Neural progenitor cell (in vitro differentiated cells): ENCODE data around the gene PRDM11. TPM values are rescaled to one million over a fixed set of nuclear protein-coding genes. Genes with fewer than 3 reads are reported as not detected.

Experiments
- DNase-seq: peaks from one replicate; pipeline ENCODE4 v3.0.0-alpha.2; 2016; ENCODE audit warnings: low spot score
- H2AFZ ChIP-seq: fragments of 200-600 bp; sonication (generic); replicated peaks from 2 replicates; pipeline ENCODE4 v1.6.1; 2016; ENCODE audit warnings: antibody characterized with exemption
- H3F3A ChIP-seq: fragments of 200-600 bp; sonication (generic); 2 replicates; pipeline ENCODE4 v1.6.1; 2016; ENCODE audit warnings: antibody characterized with exemption, low read depth
- H3K27ac ChIP-seq: fragments of 200-600 bp; sonication (generic); 2 replicates; pipeline ENCODE4 v1.5.1; 2016; ENCODE audit warnings: mild to moderate bottlenecking
- H3K27me3 ChIP-seq: fragments of 200-600 bp; sonication (generic); 2 replicates; pipeline ENCODE4 v1.6.1; 2016; ENCODE audit warnings: mild to moderate bottlenecking, moderate library complexity
- H3K36me3 ChIP-seq: fragments of 200-600 bp; sonication (generic); 2 replicates; pipeline ENCODE4 v1.5.1; 2016
- H3K4me1 ChIP-seq: fragments of 200-600 bp; sonication (generic); 2 replicates; pipeline ENCODE4 v1.6.1; 2016; ENCODE audit warnings: mixed run types
- H3K4me2 ChIP-seq: fragments of 200-600 bp; sonication (generic); 2 replicates; pipeline ENCODE4 v1.6.1; 2016
- H3K4me3 ChIP-seq: fragments of 200-600 bp; sonication (generic); 2 replicates; pipeline ENCODE4 v1.5.1; 2016
- H3K79me2 ChIP-seq: fragments of 200-600 bp; sonication (generic); 2 replicates; pipeline ENCODE4 v1.6.1; 2016; ENCODE audit warnings: low read depth
- H3K9ac ChIP-seq: fragments of 200-600 bp; sonication (generic); 2 replicates; pipeline ENCODE4 v1.6.1; 2016
- H3K9me3 ChIP-seq: fragments of 200-600 bp; sonication (generic); 2 replicates; pipeline ENCODE4 v1.5.1; 2016; ENCODE audit warnings: low read depth
- H4K20me1 ChIP-seq: fragments of 200-600 bp; sonication (generic); 2 replicates; pipeline ENCODE4 v1.6.1; 2016; ENCODE audit warnings: low read depth
- H3K27ac Mint-ChIP-seq: 3 replicates; pipeline ENCODE4 v1.8.0; 2021; ENCODE audit warnings: mixed read lengths
- H3K27me3 Mint-ChIP-seq: 2 replicates; pipeline ENCODE4 v1.8.0; 2022; ENCODE audit warnings: low read depth, mild to moderate bottlenecking, inconsistent platforms, moderate library complexity, mixed read lengths; ENCODE audit not compliant: insufficient read depth
- H3K36me3 Mint-ChIP-seq: 3 replicates; pipeline ENCODE4 v1.8.0; 2021; ENCODE audit warnings: mixed read lengths
- H3K4me1 Mint-ChIP-seq: 3 replicates; pipeline ENCODE4 v1.8.0; 2021; ENCODE audit warnings: mixed read lengths
- H3K4me3 Mint-ChIP-seq: 3 replicates; pipeline ENCODE4 v1.8.0; 2021; ENCODE audit warnings: mild to moderate bottlenecking, moderate library complexity, mixed read lengths
- H3K9me3 Mint-ChIP-seq: 3 replicates; pipeline ENCODE4 v1.8.0; 2020; ENCODE audit warnings: mixed read lengths
- EZH2 ChIP-seq: fragments of 200-600 bp; sonication (generic); IDR thresholded peaks from 2 replicates; pipeline ENCODE4 v1.6.1; 2017; ENCODE audit warnings: antibody characterized with exemption, mild to moderate bottlenecking, moderate library complexity
- EZH2phosphoT487 ChIP-seq: fragments of 200-600 bp; sonication (generic); IDR thresholded peaks from 2 replicates; pipeline ENCODE4 v1.6.1; 2017; ENCODE audit warnings: antibody characterized with exemption
- total RNA-seq: library from RNA; depleted of rRNA; stranded (reverse); fragments of >200 nt; gene quantifications from 2 replicates; pipeline ENCODE4 v1.2.3, GENCODE V29; 2015; ENCODE audit warnings: low replicate concordance
- TF ChIP-seq, protein P1 (sequence below): fragments of 200-600 bp; sonication (generic); IDR thresholded peaks from 2 replicates; pipeline ENCODE4 v1.5.1; 2017; ENCODE audit warnings: antibody characterized with exemption, mild to moderate bottlenecking

Gene PRDM11
- total RNA-seq, 1 donor from 2014 or later: 1.8 TPM

DNA sequence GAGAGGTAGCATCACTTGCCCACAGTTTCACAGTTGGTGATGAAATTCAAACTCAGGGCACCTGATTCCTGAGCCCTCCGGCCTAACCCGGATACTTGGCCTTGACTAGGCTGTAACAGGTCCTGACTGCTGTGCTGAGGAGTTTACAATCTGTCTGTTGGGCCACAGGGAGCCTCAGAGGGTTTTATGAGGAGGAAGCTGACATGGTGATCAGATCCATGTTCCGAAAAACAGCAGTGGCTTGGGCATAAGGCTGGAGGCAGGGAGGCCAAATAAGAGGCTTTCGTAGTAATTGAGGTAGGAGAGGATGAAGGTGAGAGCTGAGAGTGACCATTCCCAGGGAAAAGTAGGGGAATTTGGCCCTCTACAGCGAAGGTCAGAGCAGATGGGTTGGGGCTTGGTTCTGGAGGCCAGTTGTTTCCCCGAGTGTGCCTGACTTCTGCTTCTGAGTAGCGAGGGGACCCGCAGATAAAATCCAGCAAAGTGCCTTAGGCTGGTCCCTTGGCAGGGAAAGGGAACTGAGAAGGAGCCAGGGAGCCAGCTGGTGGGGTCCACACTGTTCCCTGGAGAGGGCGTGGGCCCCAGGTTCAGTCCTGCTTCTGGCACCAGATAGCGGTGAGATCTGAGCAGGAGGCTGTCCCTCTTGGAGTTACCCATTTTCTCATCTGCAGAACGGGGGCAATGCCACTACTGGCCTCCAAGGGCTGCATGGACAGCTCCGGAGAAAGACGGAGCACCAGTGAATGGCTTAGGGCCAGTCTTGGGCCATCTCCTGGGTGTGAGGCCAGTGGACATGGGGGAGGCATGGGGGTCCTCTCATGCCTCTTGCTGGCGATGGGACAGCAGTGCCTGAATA is 6.5 kb downstream of the PRDM11 start:
- peaks cover 3% of the 10 kb centered on the region for H3K36me3 Mint-ChIP-seq
- Histone ChIP-seq H3K27ac (no peak overlapping the region), H3F3A (no peaks in the 10 kb centered on the region), H4K20me1 (peaks cover 3% of the 10 kb centered on the region), H3K79me2 (peaks cover 30% of the 10 kb centered on the region), H3K9me3 (no peaks in the 10 kb centered on the region), H2AFZ (no peak overlapping the region), H3K27me3 (peaks cover 7% of the 10 kb centered on the region), H3K36me3 (no peaks in the 10 kb centered on the region), H3K4me2 (no peak overlapping the region), H3K9ac (no peak overlapping the region), H3K4me3 (no peak overlapping the region), H3K4me1 (peaks cover under 1% of the 10 kb centered on the region)
- no peak overlapping the region for H3K27ac Mint-ChIP-seq
- H3K9me3 Mint-ChIP-seq: peaks cover 10% of the 10 kb centered on the region
- H3K27me3 Mint-ChIP-seq: peaks cover 12% of the 10 kb centered on the region
- H3K4me3 Mint-ChIP-seq: no peak overlapping the region
- no peak for DNase-seq
- TF ChIP-seq EZH2 (no peak), EZH2phosphoT487 (no peak)
- TF ChIP-seq, protein P1, sequence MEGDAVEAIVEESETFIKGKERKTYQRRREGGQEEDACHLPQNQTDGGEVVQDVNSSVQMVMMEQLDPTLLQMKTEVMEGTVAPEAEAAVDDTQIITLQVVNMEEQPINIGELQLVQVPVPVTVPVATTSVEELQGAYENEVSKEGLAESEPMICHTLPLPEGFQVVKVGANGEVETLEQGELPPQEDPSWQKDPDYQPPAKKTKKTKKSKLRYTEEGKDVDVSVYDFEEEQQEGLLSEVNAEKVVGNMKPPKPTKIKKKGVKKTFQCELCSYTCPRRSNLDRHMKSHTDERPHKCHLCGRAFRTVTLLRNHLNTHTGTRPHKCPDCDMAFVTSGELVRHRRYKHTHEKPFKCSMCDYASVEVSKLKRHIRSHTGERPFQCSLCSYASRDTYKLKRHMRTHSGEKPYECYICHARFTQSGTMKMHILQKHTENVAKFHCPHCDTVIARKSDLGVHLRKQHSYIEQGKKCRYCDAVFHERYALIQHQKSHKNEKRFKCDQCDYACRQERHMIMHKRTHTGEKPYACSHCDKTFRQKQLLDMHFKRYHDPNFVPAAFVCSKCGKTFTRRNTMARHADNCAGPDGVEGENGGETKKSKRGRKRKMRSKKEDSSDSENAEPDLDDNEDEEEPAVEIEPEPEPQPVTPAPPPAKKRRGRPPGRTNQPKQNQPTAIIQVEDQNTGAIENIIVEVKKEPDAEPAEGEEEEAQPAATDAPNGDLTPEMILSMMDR: no peak
- peaks cover 21% of the 10 kb centered on the region for H3K4me1 Mint-ChIP-seq

DNA sequence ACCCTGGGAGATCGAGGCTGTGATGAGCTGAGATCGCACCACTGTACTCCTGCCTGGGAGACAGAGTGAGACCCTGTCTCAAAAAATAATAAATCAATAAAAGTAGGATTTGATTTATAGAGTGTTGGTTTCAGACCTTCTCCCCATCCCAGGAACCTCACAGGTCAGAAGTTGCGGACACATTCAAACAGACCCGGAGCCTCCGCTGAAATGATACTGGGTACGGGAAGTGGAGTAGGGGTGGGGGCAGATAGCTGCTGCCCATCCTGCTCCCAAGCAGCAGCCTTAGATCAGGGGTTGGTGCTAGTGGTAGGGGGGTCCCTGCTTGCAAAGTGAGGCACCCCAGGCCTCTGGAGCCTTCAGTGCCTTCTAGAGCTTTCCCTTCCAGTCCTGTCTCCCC is 7.8 kb downstream of the PRDM11 start:
- no peak overlapping the region for H2AFZ ChIP-seq
- peaks cover 16% of the 10 kb centered on the region for H3K4me1 Mint-ChIP-seq
- no peak overlapping the region for H3K27ac ChIP-seq
- H3F3A ChIP-seq: no peaks in the 10 kb centered on the region
- no peak overlapping the region for H3K4me3 ChIP-seq
- H3K4me2 ChIP-seq: no peak overlapping the region
- H3K9me3 Mint-ChIP-seq: peaks cover 6% of the 10 kb centered on the region
- no peaks in the 10 kb centered on the region for H3K36me3 ChIP-seq
- DNase-seq: no peak
- H3K9me3 ChIP-seq: no peaks in the 10 kb centered on the region
- peaks cover 17% of the 10 kb centered on the region for H3K79me2 ChIP-seq
- no peak overlapping the region for H3K9ac ChIP-seq
- no peak for TF ChIP-seq EZH2phosphoT487
- TF ChIP-seq EZH2: no peak
- TF ChIP-seq, protein P1: no peak
- peaks cover 10% of the 10 kb centered on the region for H4K20me1 ChIP-seq
- peaks cover 3% of the 10 kb centered on the region for H3K36me3 Mint-ChIP-seq
- H3K27me3 Mint-ChIP-seq: peaks cover 2% of the 10 kb centered on the region
- H3K4me1 ChIP-seq: peaks cover 8% of the 10 kb centered on the region
- H3K27ac Mint-ChIP-seq: no peak overlapping the region
- no peaks in the 10 kb centered on the region for H3K27me3 ChIP-seq
- no peak overlapping the region for H3K4me3 Mint-ChIP-seq

DNA sequence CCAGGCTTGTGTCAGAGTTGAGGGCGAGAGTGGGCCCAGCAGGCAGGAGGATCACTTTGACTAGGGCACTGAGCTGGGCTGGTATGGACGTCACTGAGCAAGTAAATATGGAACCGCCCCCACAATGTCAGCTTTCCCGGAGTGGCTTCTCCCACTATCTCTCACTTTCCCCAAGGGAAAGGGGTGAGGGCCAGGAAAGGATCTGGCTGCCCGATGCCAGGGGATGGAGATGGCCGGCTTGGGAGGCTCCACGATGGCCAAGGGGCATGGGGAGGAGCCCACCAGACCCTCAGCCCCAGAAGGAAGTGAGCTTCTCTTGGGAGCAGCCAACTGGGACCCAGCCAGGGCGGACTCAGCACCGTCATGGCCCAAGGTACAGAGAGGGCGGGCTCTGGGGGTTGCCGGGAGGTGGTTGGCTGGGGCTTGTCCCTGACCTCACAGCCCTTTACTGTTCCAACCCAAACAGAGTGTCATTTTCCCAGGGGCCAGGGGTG is 8.7 kb downstream of the PRDM11 start:
- Histone ChIP-seq H3K27me3 (no peaks in the 10 kb centered on the region), H4K20me1 (peaks cover 10% of the 10 kb centered on the region), H3K4me1 (peaks cover 8% of the 10 kb centered on the region), H3K9ac (no peak overlapping the region), H3F3A (no peaks in the 10 kb centered on the region), H3K4me2 (no peak overlapping the region), H3K36me3 (no peaks in the 10 kb centered on the region), H3K79me2 (peaks cover 11% of the 10 kb centered on the region), H2AFZ (no peak overlapping the region), H3K4me3 (no peak overlapping the region), H3K27ac (no peak overlapping the region), H3K9me3 (no peaks in the 10 kb centered on the region)
- Mint-ChIP-seq H3K36me3 (peaks cover under 1% of the 10 kb centered on the region), H3K9me3 (peaks cover 1% of the 10 kb centered on the region), H3K27me3 (peaks cover 3% of the 10 kb centered on the region), H3K4me3 (no peak overlapping the region), H3K27ac (no peak overlapping the region), H3K4me1 (peaks cover 18% of the 10 kb centered on the region)
- TF ChIP-seq EZH2: no peak
- TF ChIP-seq, protein P1: no peak
- no peak for TF ChIP-seq EZH2phosphoT487
- DNase-seq: no peak
